Right ventricle myocardium inferior (tissue), 1 donor: ENCODE data around the gene WDR45B. TPM values are rescaled to one million over a fixed set of nuclear protein-coding genes. Genes with fewer than 3 reads are reported as not detected.

Source experiments
- ATAC-seq: fragments of 200-7000 bp; cut with Tn5 transposase; one replicate; pipeline ENCODE4 v1.9.1; 2020; ENCODE audit warnings: mild to moderate bottlenecking, moderate library complexity
- DNase-seq: peaks from one replicate; pipeline ENCODE4 v3.0.0; 2021; ENCODE audit errors: missing footprints
- intact Hi-C: fragments of 100-400 bp; cut with DNase I; formaldehyde crosslinking; loops from one replicate; pipeline ENCODE4 v1.11.0; 2022
- long read RNA-seq: library from polyadenylated mRNA; unstranded; transcript quantifications from one replicate; pipeline ENCODE4 v2.0.0, GENCODE V29; 2021
- total RNA-seq: library from RNA; stranded (reverse); fragmentation: NEBNext Ultra II Directional; extraction: Animal tissue kit (Norgen Biotek cat#: 25700); gene quantifications from one replicate; pipeline ENCODE4 v1.2.1, GENCODE V29; 2021
- donor health status: DM: no; HTN: yes; CAD: no; lungs with severe emphysema.

The WDR45B gene
- total RNA-seq = 38.0 TPM
- long read RNA-seq, transcript WDR45B-201 (10 exons, 2,587 nt) = major isoform, 19 of 32 reads
- long read RNA-seq, transcript WDR45B-205 (10 exons, 2,322 nt) = minor isoform, 5 of 32 reads
- long read RNA-seq, partial matches to known transcripts = 3 of 32 reads
- long read RNA-seq, other reads (novel, unspliced or antisense) = 5 of 32 reads

- intact Hi-C loops = loop anchor here (1.0 to 5.0 kb wide), 3 partner anchors 49 to 230 kb away; partner anchors contain the start of genes HEXD, OGFOD3, RAB40B and TBCD
- ATAC-seq (peak; percentile 98), DNase-seq (peak; percentile 98)
These were observed at the start of gene WDR45B for GRCh38 chr17:82648165-82648668. TSS of gene WDR45B (minus strand) at chr17:82648444. CDS start at chr17:82648340, 104 bp downstream.

- intact Hi-C loops = loop anchor here (5.0 kb wide), 1 partner anchor 50 kb away; the partner anchor contains the start of gene WDR45B
- DNase-seq (no peak), ATAC-seq (no peak)
These were observed 49.5 kb upstream of the WDR45B start for GRCh38 chr17:82697808-82698064.

GRCh38 chr17:82696916-82697807, 48.9 kb upstream of the WDR45B start:
- intact Hi-C loops = loop anchor here (5.0 kb wide), 1 partner anchor 50 kb away; the partner anchor contains the start of gene WDR45B
- ATAC-seq (no peak), DNase-seq (no peak)

- intact Hi-C loops = loop anchor here (5.0 kb wide), 1 partner anchor 49 kb away; the partner anchor contains the start of gene WDR45B
- no peak for DNase-seq
- no peak for ATAC-seq
These were observed 48.0 kb upstream of the WDR45B start for GRCh38 chr17:82696259-82696658.

DNA sequence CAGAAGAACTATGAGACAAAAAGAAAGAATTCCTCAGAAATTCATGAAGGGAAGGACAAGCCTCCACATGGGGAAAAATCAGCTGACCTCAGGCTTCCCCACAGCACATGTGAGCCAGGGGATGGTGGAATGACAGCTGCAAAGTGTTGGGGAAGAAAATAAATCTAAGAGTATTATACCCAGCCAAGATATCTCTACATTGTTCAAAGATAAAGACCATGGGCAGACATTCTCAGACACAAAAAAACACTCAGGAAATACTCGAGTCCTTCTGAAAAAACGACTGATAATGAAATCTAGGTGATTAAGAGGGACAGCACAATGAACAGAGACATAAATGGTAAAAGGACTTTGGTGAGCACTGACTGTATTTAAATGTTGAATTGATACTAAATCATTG, 46.4 kb upstream of the WDR45B start:
- ATAC-seq (no peak), DNase-seq (no peak)
- intact Hi-C loops = loop anchor here (5.0 kb wide), 1 partner anchor 47 kb away; the partner anchor contains the start of gene WDR45B

GRCh38 chr17:82693168-82693867, 45.1 kb upstream of the WDR45B start:
- intact Hi-C loops = no loop called here
- no peak for ATAC-seq
- no peak for DNase-seq

- no peak for ATAC-seq
- intact Hi-C loops = no loop called here
These were observed 44.0 kb upstream of the WDR45B start for GRCh38 chr17:82692268-82692667.

DNA sequence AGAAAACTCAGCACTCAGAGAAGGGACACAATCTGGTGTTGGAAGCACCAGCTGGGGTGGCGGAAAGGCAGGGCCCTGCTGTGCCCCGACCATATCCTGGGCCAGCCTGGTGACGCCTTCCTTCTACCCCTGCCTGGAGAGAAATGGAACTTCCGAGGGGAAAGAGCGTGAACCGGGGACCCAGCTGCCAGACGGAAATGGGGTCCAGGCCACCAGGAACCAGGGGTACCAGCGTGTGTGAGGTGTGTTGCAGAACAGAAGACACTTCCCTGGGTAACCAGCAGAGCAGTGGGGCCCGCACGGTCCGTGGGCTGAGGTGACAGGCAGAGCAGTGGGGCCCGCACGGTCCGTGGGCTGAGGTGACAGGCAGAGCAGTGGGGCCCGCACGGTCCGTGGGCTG, 43.5 kb upstream of the WDR45B start:
- ATAC-seq (no peak), DNase-seq (no peak)
- intact Hi-C loops = no loop called here

More at GRCh38 chr17:82692268-82692667, 44.0 kb upstream of the WDR45B start:
- no peak for DNase-seq

DNA sequence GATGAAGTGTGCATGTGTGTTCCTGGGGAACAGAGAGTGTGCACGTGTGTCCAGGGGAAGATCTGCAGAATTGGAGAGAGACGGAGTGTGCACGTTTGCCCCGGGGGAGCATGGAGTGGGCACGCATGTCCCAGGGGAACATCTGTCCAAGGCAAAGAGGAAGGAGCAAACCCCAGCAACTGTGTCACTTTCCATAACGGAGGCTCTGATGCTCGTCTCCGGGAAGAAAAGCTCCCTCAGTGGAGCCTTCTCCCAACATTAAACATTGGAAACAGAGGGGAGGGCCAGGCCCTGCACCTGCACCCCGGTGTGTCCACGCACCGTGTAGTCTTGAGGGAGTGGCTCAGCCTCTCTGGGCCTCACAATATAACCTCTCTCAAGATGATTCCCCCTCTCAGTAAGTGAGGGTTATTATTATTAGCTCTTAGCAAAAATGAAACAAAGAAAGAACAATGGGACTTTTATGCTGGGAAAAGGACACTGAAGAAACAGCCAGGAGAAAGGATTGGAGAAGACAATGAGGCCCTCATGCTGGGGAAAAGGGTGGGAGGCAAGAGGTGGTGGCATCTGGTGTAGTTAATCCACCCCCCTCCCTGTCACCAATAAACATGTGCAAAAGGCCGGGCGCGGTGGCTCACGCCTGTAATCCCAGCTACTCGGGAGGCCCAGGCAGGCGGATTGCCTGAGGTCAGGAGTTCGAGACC, 42.7 kb upstream of the WDR45B start:
- ATAC-seq (no peak), DNase-seq (no peak)
- intact Hi-C loops = no loop called here

DNA sequence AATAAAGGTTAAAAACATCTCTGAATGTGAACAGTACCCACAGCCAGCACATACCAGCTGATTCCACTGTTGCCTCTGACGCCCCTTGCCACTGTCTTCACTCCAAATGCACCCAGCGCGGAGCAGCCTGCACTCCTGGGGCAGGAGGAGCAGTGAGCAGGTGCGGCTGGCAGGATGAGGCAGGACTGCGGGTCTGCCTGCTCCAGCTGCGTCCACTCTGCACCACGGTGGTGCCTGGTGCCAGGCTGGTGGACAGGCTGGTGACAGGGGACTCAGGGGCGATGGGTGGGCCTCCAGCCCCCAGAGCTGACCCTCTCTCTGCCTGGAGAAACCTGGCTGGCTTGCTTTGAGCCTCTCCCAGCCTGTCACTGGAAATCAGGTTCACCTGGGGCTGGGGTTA, 40.8 kb upstream of the WDR45B start:
- ATAC-seq (no peak), DNase-seq (no peak)
- intact Hi-C loops = no loop called here

DNA sequence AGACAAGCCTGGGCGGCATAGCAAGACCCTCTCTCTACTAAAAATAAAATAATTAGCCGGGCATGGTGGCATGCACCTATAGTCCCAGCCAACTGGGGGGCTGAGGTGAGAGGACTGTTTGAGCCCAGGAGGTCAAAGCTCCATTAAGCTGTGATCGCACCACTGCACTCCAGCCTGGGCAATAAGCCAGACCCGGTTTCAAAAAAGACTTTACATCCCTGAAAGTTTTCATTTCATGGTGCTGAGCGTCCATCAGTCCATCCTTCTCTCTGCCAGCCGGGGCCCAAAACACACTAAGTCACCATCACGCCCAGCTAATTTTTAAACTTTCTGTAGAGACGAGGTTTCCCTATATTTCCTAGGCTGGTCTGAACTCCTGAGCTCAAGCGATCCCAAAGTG, 39.6 kb upstream of the WDR45B start:
- no peak for ATAC-seq
- DNase-seq = no peak
- intact Hi-C loops = no loop called here

DNA sequence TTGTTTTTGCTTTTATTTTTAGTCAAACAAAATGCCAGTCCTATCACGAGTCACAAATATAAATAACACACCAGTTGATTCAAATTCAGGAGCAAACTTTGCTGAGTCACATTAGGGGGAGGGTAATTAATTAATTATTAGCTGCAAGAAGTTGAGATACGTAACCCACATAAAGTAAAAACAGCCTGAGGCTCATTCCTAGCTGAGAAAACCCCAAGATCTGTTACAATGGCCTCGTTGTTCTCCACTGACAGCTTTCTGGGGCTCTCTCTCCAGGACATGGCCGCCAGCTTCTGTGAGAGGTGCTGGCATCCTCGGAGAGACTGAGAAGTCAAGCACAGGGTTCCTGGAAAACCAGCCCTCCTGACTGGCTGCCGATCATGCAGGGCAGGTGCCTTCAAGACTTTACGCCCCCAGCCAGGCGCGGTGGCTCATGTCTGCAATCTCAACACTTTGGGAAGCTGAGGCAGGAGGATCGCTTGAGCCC, 39.2 kb upstream of the WDR45B start:
- ATAC-seq (no peak), DNase-seq (no peak)
- intact Hi-C loops = no loop called here

GRCh38 chr17:82686366-82687324, 38.4 kb upstream of the WDR45B start:
- intact Hi-C loops = no loop called here
- ATAC-seq = peak; percentile 43
- no peak for DNase-seq

DNA sequence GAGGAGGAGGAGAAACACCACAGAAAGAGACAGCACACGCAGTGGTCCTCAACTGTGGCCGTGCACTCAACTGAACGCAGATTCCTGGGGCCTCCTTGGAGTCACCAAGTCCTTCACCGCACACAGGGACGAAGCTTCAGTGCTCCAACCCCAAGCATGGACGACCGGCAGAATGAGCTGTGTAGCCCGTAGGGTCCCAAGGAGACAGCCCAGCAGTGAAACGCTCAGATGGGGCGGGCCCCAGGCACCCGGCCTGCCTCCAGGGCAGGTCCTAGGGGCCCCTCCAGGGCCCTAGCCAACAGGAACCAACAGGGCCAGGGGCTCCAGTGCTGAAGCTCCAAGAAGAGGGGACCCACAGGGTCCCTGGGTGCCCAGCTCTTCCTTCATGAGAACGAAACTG, 37.0 kb upstream of the WDR45B start:
- DNase-seq (no peak), ATAC-seq (no peak)
- intact Hi-C loops = no loop called here

DNA sequence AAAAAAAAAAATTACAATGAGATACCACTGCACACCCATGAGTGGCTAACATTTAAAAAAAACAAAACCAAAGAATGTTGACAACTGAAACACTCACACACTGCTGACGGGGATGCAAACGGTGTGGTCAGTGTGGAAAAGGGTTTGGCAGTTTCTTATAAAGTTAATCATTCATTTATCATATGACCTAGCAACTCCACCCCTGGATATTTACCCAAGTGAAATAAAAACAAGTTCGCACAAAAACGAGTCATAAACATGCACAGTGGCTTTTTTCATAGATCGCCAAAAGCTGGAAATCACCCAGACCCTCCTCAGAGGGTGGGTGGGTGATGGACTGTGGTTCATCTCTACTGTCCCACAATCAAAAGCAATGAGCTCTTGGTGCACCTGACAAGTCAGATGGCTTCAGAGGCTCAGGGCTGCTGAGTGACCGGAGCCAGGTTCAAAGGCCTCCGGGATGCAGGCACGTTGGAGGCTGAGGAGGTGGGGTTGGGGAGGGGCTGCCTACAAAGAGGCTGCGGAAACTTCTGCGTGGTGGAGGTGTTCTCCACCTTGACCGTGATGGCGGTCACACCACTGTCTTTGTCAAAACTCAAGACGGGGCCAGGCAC, 36.1 kb upstream of the WDR45B start:
- ATAC-seq (no peak), DNase-seq (no peak)
- intact Hi-C loops = no loop called here

DNA sequence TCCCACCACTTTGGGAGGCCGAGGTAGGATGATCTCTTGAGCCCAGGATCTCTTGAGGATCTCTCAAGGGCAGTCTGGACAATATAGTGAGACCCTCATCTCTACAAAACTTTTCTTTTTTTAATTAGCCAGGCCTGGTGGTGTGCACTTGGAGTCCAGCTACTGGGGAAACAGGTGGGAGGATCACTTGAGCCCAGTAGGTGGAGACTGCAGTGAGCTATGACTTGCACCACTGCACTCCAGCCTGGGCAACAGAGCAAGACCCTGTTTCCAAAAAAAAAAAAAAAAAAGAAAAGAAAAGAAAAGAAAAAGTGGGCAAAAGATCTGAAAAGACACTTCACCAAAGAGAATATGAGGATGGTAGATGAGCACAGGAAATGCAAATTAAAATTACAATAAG, 35.3 kb upstream of the WDR45B start:
- ATAC-seq = no peak
- intact Hi-C loops = no loop called here
- DNase-seq = no peak

- ATAC-seq (no peak), DNase-seq (no peak)
- intact Hi-C loops = no loop called here
These were observed 33.3 kb upstream of the WDR45B start for GRCh38 chr17:82681547-82681946.
